GM23338 (cell line): ENCODE data around the gene GRIN2A. TPM values are rescaled to one million over a fixed set of nuclear protein-coding genes. Genes with fewer than 3 reads are reported as not detected.

Source experiments
- ATAC-seq: fragments of 200-7000 bp; cut with Tn5 transposase; 3 replicates; pipeline ENCODE4 v1.9.1; 2020
- DNase-seq: peaks from one replicate; pipeline ENCODE4 v3.0.0-alpha.2; 2015; ENCODE audit warnings: low spot score
- H2AFZ ChIP-seq: fragments of 200-600 bp; sonication (generic); 2 replicates; pipeline ENCODE4 v1.8.0; 2016; ENCODE audit warnings: antibody characterized with exemption, mild to moderate bottlenecking, moderate library complexity
- H3F3A ChIP-seq: fragments of 200-600 bp; sonication (generic); replicated peaks from 2 replicates; pipeline ENCODE4 v1.8.0; 2017; ENCODE audit warnings: antibody characterized with exemption, mixed run types, low read depth
- H3K27ac ChIP-seq: fragments of 200-600 bp; sonication (generic); 2 replicates; pipeline ENCODE4 v1.6.1; 2016; ENCODE audit warnings: low read depth
- H3K27me3 ChIP-seq: fragments of 200-600 bp; sonication (generic); 2 replicates; pipeline ENCODE4 v1.8.0; 2016; ENCODE audit warnings: mild to moderate bottlenecking, mixed run types, moderate library complexity; ENCODE audit not compliant: insufficient read depth
- H3K36me3 ChIP-seq: fragments of 200-600 bp; sonication (generic); 2 replicates; pipeline ENCODE4 v1.8.0; 2016; ENCODE audit warnings: mild to moderate bottlenecking; ENCODE audit not compliant: insufficient read depth
- H3K4me1 ChIP-seq: fragments of 200-600 bp; sonication (generic); 2 replicates; pipeline ENCODE4 v1.8.0; 2016; ENCODE audit warnings: mild to moderate bottlenecking, moderate library complexity; ENCODE audit not compliant: insufficient read depth
- H3K4me2 ChIP-seq: fragments of 200-600 bp; sonication (generic); 2 replicates; pipeline ENCODE4 v1.7.1; 2017; ENCODE audit warnings: mixed run types
- H3K4me3 ChIP-seq: fragments of 200-600 bp; sonication (generic); 2 replicates; pipeline ENCODE4 v1.6.1; 2016; ENCODE audit warnings: mixed run types
- H3K79me2 ChIP-seq: fragments of 200-600 bp; sonication (generic); replicated peaks from 2 replicates; pipeline ENCODE4 v1.8.0; 2017; ENCODE audit warnings: mild to moderate bottlenecking; ENCODE audit not compliant: insufficient read depth
- H3K9me2 ChIP-seq: fragments of 200-600 bp; sonication (generic); 2 replicates; pipeline ENCODE4 v1.8.0; 2017; ENCODE audit not compliant: insufficient read depth
- H4K20me1 ChIP-seq: fragments of 200-600 bp; sonication (generic); replicated peaks from 2 replicates; pipeline ENCODE4 v1.8.0; 2017; ENCODE audit warnings: mild to moderate bottlenecking; ENCODE audit not compliant: insufficient read depth
- H3K27ac Mint-ChIP-seq: 2 replicates; pipeline ENCODE4 v1.8.0; 2020; ENCODE audit warnings: inconsistent platforms, mild to moderate bottlenecking, moderate library complexity, mixed read lengths
- H3K27me3 Mint-ChIP-seq: 3 replicates; pipeline ENCODE4 v1.8.0; 2022; ENCODE audit warnings: low read depth, mild to moderate bottlenecking, moderate library complexity, mixed read lengths, inconsistent platforms; ENCODE audit not compliant: insufficient read depth, poor library complexity
- H3K36me3 Mint-ChIP-seq: 3 replicates; pipeline ENCODE4 v1.8.0; 2021; ENCODE audit warnings: low read depth, mild to moderate bottlenecking, inconsistent platforms, moderate library complexity, mixed read lengths
- H3K4me1 Mint-ChIP-seq: 3 replicates; pipeline ENCODE4 v1.8.0; 2020; ENCODE audit warnings: mild to moderate bottlenecking, inconsistent platforms, mixed read lengths
- H3K4me3 Mint-ChIP-seq: 3 replicates; pipeline ENCODE4 v1.8.0; 2021; ENCODE audit warnings: moderate library complexity, mild to moderate bottlenecking, inconsistent platforms, mixed read lengths
- H3K9me3 Mint-ChIP-seq: 3 replicates; pipeline ENCODE4 v1.8.0; 2020; ENCODE audit warnings: moderate library complexity, mild to moderate bottlenecking, inconsistent platforms, mixed read lengths
- CREB1 ChIP-seq: fragments of 250-450 bp; sonication (Bioruptor Pico); IDR thresholded peaks from 2 replicates; pipeline ENCODE4 v1.5.0; 2020; ENCODE audit warnings: low read depth, mild to moderate bottlenecking, moderate library complexity
- EZH2 ChIP-seq: fragments of 200-600 bp; sonication (generic); IDR thresholded peaks from one replicate; pipeline ENCODE4 v1.8.0; 2017; ENCODE audit warnings: antibody characterized with exemption, mild to moderate bottlenecking, low read depth; ENCODE audit not compliant: unreplicated experiment
- EZH2phosphoT487 ChIP-seq: fragments of 200-600 bp; sonication (generic); IDR thresholded peaks from one replicate; pipeline ENCODE4 v1.8.1; 2018; ENCODE audit warnings: antibody characterized with exemption; ENCODE audit not compliant: unreplicated experiment
- JUNB ChIP-seq: IDR thresholded peaks from one replicate; pipeline ENCODE4 v1.6.1; 2016; ENCODE audit warnings: antibody characterized with exemption; ENCODE audit not compliant: unreplicated experiment
- NANOG ChIP-seq: IDR thresholded peaks from 2 replicates; pipeline ENCODE4 v1.6.1; 2016; ENCODE audit warnings: antibody characterized with exemption, borderline replicate concordance
- POLR2AphosphoS5 ChIP-seq: IDR thresholded peaks from 2 replicates; pipeline ENCODE4 v1.6.1; 2016; ENCODE audit warnings: antibody characterized with exemption, low read depth
- STAT1 ChIP-seq: IDR thresholded peaks from one replicate; pipeline ENCODE4 v1.6.1; 2016; ENCODE audit warnings: antibody characterized with exemption; ENCODE audit not compliant: unreplicated experiment
- ZNF114 ChIP-seq: fragments of 250-450 bp; sonication (Bioruptor Pico); IDR thresholded peaks from 2 replicates; pipeline ENCODE4 v1.5.0; 2020; ENCODE audit warnings: mild to moderate bottlenecking, moderate library complexity
- ZNF331 ChIP-seq: fragments of 250-450 bp; sonication (Bioruptor Pico); IDR thresholded peaks from 2 replicates; pipeline ENCODE4 v1.5.0; 2020; ENCODE audit warnings: low read depth, mild to moderate bottlenecking, moderate library complexity
- polyA plus RNA-seq: library from polyadenylated mRNA; unstranded; fragments of >200 nt; fragmentation: Nextera tagmentation; extraction: Ambion mirVana; gene quantifications from 2 replicates; pipeline ENCODE4 v1.2.1, GENCODE V29; 2016
- total RNA-seq: library from RNA; depleted of rRNA; stranded (reverse); fragments of >200 nt; shearing (Covaris generic); gene quantifications from 2 replicates; pipeline ENCODE4 v1.2.3, GENCODE V29; 2014
- TF ChIP-seq, protein P1 (sequence below): IDR thresholded peaks from 2 replicates; pipeline ENCODE4 v1.6.1; 2016; ENCODE audit warnings: antibody characterized with exemption
- TF ChIP-seq, protein P2 (sequence below): fragments of 250-450 bp; sonication (Bioruptor Pico); IDR thresholded peaks from 2 replicates; pipeline ENCODE4 v1.5.0; 2020; ENCODE audit warnings: mild to moderate bottlenecking, moderate library complexity
- TF ChIP-seq, protein P3 (sequence below), 2 experiments: fragments of 200-600 bp in 1 of 2; sonication (generic) in 1 of 2; conservative IDR thresholded peaks; 2 replicates each; pipeline versions ENCODE4 v1.5.1 to v1.6.1; 2016 to 2017; ENCODE audit warnings: antibody characterized with exemption in 2 of 2, low read depth in 2 of 2, mild to moderate bottlenecking in 2 of 2, moderate library complexity in 1 of 2
- TF ChIP-seq, protein P4 (sequence below): IDR thresholded peaks from one replicate; pipeline ENCODE4 v1.6.1; 2018; ENCODE audit warnings: antibody characterized with exemption; ENCODE audit not compliant: unreplicated experiment

Gene GRIN2A
- total and polyA plus RNA-seq, 2 experiments from 2014 or later, result 0.89 to 5.1 TPM

DNA sequence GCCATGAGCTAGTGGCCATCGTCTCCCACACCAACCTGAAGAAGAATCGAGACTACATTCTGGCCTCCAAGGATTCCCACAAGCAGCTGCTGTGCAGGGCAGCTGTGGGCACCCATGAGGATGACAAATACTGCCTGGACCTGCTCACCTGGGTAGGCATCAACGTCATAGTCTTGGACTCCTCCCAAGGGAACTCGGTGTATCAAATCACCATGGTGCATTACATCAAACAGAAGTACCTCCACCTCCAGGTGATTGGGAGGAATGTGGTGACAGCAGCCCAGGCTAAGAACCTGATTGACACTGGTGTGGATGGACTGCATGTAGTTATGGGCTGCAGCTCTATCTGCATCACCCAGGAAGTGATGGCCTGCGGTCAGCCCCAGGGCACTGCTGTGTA lies 70.2 kb downstream of the GRIN2A start:
- no peak overlapping the region for H3K4me3 Mint-ChIP-seq
- H4K20me1 ChIP-seq, result no peaks in the 10 kb centered on the region
- no peaks in the 10 kb centered on the region for H3K4me1 ChIP-seq
- H3K27me3 Mint-ChIP-seq, result no peaks in the 10 kb centered on the region
- H3K4me3 ChIP-seq, result no peak overlapping the region
- H3K4me2 ChIP-seq, result no peak overlapping the region
- 0 out of 2 replicates have a peak, but pooled peaks cover 7% of the 10 kb centered on the region for H3K9me2 ChIP-seq
- DNase-seq (no peak), ATAC-seq (no peak)
- H3K4me1 Mint-ChIP-seq, result peaks cover 3% of the 10 kb centered on the region; the same call in 2 of the 3 replicates
- H3K9me3 Mint-ChIP-seq, result no peaks in the 10 kb centered on the region; the same call in 1 of the 3 replicates
- no peak for TF ChIP-seq EZH2
- TF ChIP-seq, protein P1, sequence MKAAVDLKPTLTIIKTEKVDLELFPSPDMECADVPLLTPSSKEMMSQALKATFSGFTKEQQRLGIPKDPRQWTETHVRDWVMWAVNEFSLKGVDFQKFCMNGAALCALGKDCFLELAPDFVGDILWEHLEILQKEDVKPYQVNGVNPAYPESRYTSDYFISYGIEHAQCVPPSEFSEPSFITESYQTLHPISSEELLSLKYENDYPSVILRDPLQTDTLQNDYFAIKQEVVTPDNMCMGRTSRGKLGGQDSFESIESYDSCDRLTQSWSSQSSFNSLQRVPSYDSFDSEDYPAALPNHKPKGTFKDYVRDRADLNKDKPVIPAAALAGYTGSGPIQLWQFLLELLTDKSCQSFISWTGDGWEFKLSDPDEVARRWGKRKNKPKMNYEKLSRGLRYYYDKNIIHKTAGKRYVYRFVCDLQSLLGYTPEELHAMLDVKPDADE, result no peak
- no peak for TF ChIP-seq POLR2AphosphoS5
- no peak for TF ChIP-seq JUNB
- no peak for TF ChIP-seq ZNF114
- TF ChIP-seq, protein P2, sequence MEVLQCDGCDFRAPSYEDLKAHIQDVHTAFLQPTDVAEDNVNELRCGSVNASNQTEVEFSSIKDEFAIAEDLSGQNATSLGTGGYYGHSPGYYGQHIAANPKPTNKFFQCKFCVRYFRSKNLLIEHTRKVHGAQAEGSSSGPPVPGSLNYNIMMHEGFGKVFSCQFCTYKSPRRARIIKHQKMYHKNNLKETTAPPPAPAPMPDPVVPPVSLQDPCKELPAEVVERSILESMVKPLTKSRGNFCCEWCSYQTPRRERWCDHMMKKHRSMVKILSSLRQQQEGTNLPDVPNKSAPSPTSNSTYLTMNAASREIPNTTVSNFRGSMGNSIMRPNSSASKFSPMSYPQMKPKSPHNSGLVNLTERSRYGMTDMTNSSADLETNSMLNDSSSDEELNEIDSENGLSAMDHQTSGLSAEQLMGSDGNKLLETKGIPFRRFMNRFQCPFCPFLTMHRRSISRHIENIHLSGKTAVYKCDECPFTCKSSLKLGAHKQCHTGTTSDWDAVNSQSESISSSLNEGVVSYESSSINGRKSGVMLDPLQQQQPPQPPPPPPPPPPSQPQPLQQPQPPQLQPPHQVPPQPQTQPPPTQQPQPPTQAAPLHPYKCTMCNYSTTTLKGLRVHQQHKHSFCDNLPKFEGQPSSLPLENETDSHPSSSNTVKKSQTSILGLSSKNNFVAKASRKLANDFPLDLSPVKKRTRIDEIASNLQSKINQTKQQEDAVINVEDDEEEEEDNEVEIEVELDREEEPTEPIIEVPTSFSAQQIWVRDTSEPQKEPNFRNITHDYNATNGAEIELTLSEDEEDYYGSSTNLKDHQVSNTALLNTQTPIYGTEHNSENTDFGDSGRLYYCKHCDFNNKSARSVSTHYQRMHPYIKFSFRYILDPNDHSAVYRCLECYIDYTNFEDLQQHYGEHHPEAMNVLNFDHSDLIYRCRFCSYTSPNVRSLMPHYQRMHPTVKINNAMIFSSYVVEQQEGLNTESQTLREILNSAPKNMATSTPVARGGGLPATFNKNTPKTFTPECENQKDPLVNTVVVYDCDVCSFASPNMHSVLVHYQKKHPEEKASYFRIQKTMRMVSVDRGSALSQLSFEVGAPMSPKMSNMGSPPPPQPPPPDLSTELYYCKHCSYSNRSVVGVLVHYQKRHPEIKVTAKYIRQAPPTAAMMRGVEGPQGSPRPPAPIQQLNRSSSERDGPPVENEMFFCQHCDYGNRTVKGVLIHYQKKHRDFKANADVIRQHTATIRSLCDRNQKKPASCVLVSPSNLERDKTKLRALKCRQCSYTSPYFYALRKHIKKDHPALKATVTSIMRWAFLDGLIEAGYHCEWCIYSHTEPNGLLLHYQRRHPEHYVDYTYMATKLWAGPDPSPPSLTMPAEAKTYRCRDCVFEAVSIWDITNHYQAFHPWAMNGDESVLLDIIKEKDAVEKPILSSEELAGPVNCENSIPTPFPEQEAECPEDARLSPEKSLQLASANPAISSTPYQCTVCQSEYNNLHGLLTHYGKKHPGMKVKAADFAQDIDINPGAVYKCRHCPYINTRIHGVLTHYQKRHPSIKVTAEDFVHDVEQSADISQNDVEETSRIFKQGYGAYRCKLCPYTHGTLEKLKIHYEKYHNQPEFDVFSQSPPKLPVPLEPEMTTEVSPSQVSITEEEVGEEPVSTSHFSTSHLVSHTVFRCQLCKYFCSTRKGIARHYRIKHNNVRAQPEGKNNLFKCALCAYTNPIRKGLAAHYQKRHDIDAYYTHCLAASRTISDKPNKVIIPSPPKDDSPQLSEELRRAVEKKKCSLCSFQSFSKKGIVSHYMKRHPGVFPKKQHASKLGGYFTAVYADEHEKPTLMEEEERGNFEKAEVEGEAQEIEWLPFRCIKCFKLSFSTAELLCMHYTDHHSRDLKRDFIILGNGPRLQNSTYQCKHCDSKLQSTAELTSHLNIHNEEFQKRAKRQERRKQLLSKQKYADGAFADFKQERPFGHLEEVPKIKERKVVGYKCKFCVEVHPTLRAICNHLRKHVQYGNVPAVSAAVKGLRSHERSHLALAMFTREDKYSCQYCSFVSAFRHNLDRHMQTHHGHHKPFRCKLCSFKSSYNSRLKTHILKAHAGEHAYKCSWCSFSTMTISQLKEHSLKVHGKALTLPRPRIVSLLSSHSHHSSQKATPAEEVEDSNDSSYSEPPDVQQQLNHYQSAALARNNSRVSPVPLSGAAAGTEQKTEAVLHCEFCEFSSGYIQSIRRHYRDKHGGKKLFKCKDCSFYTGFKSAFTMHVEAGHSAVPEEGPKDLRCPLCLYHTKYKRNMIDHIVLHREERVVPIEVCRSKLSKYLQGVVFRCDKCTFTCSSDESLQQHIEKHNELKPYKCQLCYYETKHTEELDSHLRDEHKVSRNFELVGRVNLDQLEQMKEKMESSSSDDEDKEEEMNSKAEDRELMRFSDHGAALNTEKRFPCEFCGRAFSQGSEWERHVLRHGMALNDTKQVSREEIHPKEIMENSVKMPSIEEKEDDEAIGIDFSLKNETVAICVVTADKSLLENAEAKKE (CRISPR knock-in tag), result no peak
- TF ChIP-seq, protein P3, sequence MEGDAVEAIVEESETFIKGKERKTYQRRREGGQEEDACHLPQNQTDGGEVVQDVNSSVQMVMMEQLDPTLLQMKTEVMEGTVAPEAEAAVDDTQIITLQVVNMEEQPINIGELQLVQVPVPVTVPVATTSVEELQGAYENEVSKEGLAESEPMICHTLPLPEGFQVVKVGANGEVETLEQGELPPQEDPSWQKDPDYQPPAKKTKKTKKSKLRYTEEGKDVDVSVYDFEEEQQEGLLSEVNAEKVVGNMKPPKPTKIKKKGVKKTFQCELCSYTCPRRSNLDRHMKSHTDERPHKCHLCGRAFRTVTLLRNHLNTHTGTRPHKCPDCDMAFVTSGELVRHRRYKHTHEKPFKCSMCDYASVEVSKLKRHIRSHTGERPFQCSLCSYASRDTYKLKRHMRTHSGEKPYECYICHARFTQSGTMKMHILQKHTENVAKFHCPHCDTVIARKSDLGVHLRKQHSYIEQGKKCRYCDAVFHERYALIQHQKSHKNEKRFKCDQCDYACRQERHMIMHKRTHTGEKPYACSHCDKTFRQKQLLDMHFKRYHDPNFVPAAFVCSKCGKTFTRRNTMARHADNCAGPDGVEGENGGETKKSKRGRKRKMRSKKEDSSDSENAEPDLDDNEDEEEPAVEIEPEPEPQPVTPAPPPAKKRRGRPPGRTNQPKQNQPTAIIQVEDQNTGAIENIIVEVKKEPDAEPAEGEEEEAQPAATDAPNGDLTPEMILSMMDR (conservative IDR thresholded peaks at IDR 0.05; ENCODE audit: low read depth in 2 of 2), result no peak
- TF ChIP-seq CREB1 (CRISPR knock-in tag), result no peak
- no peak for TF ChIP-seq ZNF331
- TF ChIP-seq, protein P4, sequence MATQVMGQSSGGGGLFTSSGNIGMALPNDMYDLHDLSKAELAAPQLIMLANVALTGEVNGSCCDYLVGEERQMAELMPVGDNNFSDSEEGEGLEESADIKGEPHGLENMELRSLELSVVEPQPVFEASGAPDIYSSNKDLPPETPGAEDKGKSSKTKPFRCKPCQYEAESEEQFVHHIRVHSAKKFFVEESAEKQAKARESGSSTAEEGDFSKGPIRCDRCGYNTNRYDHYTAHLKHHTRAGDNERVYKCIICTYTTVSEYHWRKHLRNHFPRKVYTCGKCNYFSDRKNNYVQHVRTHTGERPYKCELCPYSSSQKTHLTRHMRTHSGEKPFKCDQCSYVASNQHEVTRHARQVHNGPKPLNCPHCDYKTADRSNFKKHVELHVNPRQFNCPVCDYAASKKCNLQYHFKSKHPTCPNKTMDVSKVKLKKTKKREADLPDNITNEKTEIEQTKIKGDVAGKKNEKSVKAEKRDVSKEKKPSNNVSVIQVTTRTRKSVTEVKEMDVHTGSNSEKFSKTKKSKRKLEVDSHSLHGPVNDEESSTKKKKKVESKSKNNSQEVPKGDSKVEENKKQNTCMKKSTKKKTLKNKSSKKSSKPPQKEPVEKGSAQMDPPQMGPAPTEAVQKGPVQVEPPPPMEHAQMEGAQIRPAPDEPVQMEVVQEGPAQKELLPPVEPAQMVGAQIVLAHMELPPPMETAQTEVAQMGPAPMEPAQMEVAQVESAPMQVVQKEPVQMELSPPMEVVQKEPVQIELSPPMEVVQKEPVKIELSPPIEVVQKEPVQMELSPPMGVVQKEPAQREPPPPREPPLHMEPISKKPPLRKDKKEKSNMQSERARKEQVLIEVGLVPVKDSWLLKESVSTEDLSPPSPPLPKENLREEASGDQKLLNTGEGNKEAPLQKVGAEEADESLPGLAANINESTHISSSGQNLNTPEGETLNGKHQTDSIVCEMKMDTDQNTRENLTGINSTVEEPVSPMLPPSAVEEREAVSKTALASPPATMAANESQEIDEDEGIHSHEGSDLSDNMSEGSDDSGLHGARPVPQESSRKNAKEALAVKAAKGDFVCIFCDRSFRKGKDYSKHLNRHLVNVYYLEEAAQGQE, result no peak
- TF ChIP-seq STAT1, result no peak
- no peak for TF ChIP-seq NANOG
- TF ChIP-seq EZH2phosphoT487, result no peak
- H3K27me3 ChIP-seq, result no peaks in the 10 kb centered on the region
- H3F3A ChIP-seq, result no peaks in the 10 kb centered on the region
- H3K27ac Mint-ChIP-seq, result no peak overlapping the region
- H3K36me3 Mint-ChIP-seq, result no peaks in the 10 kb centered on the region
- no peaks in the 10 kb centered on the region for H3K79me2 ChIP-seq
- no peaks in the 10 kb centered on the region for H3K36me3 ChIP-seq
- H3K27ac ChIP-seq, result no peak overlapping the region
- H2AFZ ChIP-seq, result no peak overlapping the region
